Measurements from ENCODE around the gene MYH10. TPM values are rescaled to one million over a fixed set of nuclear protein-coding genes. Genes with fewer than 3 reads are reported as not detected.

Gene MYH10
- total and polyA plus RNA-seq, 2 experiments from 2014 or later: 75.6 to 87.8 TPM

DNA sequence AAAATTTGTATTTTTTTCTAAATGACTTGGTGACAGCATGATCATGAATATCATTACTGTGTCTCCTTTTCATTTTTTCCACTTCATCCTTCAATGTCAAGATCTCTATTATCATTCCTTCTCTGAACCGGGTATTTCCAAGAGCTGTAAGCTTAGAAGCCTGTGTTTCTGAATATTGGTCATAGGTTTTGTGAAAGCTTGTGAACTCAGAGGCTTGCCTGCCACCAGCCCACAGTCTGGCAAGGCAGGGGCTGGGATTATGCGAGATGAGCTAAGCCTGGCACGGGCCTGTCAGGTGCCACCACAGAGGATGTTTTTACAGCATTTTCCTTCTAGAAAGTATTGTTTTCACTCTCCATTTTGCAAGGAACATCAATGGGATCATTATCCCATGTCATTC, 92.8 kb downstream of the MYH10 start:
- TF ChIP-seq EZH2phosphoT487 (IDR thresholded peaks at IDR 0.05; ENCODE audit: low read depth, severe bottlenecking, unreplicated experiment) (no peak), EZH2 (IDR thresholded peaks at IDR 0.05; ENCODE audit: borderline replicate concordance) (no peak)
- TF ChIP-seq, protein P1, sequence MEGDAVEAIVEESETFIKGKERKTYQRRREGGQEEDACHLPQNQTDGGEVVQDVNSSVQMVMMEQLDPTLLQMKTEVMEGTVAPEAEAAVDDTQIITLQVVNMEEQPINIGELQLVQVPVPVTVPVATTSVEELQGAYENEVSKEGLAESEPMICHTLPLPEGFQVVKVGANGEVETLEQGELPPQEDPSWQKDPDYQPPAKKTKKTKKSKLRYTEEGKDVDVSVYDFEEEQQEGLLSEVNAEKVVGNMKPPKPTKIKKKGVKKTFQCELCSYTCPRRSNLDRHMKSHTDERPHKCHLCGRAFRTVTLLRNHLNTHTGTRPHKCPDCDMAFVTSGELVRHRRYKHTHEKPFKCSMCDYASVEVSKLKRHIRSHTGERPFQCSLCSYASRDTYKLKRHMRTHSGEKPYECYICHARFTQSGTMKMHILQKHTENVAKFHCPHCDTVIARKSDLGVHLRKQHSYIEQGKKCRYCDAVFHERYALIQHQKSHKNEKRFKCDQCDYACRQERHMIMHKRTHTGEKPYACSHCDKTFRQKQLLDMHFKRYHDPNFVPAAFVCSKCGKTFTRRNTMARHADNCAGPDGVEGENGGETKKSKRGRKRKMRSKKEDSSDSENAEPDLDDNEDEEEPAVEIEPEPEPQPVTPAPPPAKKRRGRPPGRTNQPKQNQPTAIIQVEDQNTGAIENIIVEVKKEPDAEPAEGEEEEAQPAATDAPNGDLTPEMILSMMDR (IDR thresholded peaks at IDR 0.05; ENCODE audit: poor library complexity): no peak
- Histone ChIP-seq H3K4me1 (ENCODE audit: insufficient read depth) (peaks cover 7% of the 10 kb centered on the region), H2AFZ (no peak overlapping the region), H3K9me2 (replicated peaks; ENCODE audit: insufficient read depth) (no peaks in the 10 kb centered on the region), H3K27me3 (no peaks in the 10 kb centered on the region), H3K4me3 (no peak overlapping the region), H3K36me3 (replicated peaks; ENCODE audit: insufficient read depth, low read depth) (no peaks in the 10 kb centered on the region), H4K20me1 (ENCODE audit: insufficient read depth, poor library complexity, severe bottlenecking) (no peaks in the 10 kb centered on the region), H3K9me3 (ENCODE audit: low read depth) (no peaks in the 10 kb centered on the region), H3K4me2 (no peak overlapping the region), H3K79me2 (no peaks in the 10 kb centered on the region), H3K27ac (no peak overlapping the region)
- DNase-seq (ENCODE audit: low spot score): no peak
- 75% methylated on average over 3 of the region's 3 CpGs for WGBS (ENCODE audit: low lambda C conversion rate, missing lambda C conversion rate)

DNA sequence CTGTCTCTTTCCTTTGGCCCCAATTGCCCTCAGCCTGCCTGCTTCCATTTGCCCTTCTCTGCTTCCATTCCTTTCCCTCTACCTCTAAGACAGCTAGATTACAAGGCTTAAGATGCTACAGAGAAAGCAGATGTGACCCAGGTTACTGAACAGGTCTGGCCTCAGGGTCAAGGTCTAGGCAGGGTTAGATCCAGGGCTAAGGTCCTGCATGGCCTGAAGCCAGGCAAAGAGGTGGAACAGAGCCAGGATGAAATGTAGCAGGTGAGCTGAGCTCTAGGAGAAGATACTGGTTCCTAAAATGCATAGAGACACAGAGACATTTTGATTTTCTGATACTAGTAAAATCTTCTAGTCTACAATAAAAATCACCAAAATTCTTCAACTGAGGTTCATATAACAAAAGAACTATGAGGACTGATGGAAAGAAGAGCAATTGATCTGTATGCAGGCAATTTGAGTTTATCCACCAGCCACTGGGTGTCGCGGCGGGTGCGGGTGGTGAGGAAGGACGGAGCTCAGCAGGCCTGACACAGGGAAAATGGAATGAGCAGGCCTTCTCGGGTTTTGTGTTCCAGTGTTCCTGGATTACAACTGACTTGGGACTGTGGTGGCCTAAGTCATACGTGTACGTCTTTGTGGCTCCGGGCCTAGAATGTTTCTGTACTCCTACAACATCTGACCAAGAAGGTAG, 95.9 kb downstream of the MYH10 start:
- Histone ChIP-seq H3K4me2 (no peak overlapping the region), H3K9me3 (ENCODE audit: low read depth) (no peaks in the 10 kb centered on the region), H2AFZ (no peak overlapping the region), H4K20me1 (ENCODE audit: insufficient read depth, poor library complexity, severe bottlenecking) (no peaks in the 10 kb centered on the region), H3K79me2 (no peaks in the 10 kb centered on the region), H3K4me3 (no peak overlapping the region), H3K27ac (no peak overlapping the region), H3K4me1 (ENCODE audit: insufficient read depth) (peaks cover 8% of the 10 kb centered on the region), H3K9me2 (replicated peaks; ENCODE audit: insufficient read depth) (no peaks in the 10 kb centered on the region), H3K27me3 (no peaks in the 10 kb centered on the region), H3K36me3 (replicated peaks; ENCODE audit: insufficient read depth, low read depth) (no peaks in the 10 kb centered on the region)
- WGBS (ENCODE audit: low lambda C conversion rate, missing lambda C conversion rate): 95% methylated on average over 9 of the region's 9 CpGs
- no peak for DNase-seq (ENCODE audit: low spot score)
- TF ChIP-seq EZH2phosphoT487 (IDR thresholded peaks at IDR 0.05; ENCODE audit: low read depth, severe bottlenecking, unreplicated experiment): no peak
- no peak for TF ChIP-seq EZH2 (IDR thresholded peaks at IDR 0.05; ENCODE audit: borderline replicate concordance)

DNA sequence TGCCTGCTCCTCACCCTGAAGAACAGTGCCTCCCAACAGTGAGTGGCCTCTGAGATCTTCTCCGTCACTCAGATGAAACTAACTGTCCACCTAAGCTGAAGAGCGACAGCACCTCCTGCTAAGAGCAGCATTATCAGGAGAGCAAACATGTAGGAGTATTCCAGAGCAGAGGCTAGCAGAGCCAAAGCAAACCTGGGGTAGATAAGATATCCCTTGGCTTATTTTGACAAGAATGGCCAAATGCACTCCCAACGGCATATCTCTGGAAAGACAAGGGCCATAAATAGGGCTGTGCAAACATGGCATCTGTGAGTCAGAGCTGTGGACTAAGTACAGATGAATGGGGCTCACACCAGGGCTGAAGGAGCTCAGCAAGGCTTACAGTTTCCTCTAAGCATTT, 98.5 kb downstream of the MYH10 start:
- Histone ChIP-seq H3K4me1 (ENCODE audit: insufficient read depth) (peaks cover 8% of the 10 kb centered on the region), H3K9me2 (replicated peaks; ENCODE audit: insufficient read depth) (no peaks in the 10 kb centered on the region), H3K36me3 (replicated peaks; ENCODE audit: insufficient read depth, low read depth) (no peaks in the 10 kb centered on the region), H4K20me1 (ENCODE audit: insufficient read depth, poor library complexity, severe bottlenecking) (no peaks in the 10 kb centered on the region), H3K27ac (peak overlapping the region; percentile 85), H3K4me3 (no peak overlapping the region), H3K4me2 (peak overlapping the region; percentile 56), H3K27me3 (no peaks in the 10 kb centered on the region), H3K9me3 (ENCODE audit: low read depth) (no peaks in the 10 kb centered on the region), H2AFZ (no peak overlapping the region), H3K79me2 (no peaks in the 10 kb centered on the region)
- peak; percentile 80 for DNase-seq (ENCODE audit: low spot score)
- no peak for TF ChIP-seq EZH2phosphoT487 (IDR thresholded peaks at IDR 0.05; ENCODE audit: low read depth, severe bottlenecking, unreplicated experiment)
- no peak for TF ChIP-seq EZH2 (IDR thresholded peaks at IDR 0.05; ENCODE audit: borderline replicate concordance)
- TF ChIP-seq, protein P1 (IDR thresholded peaks at IDR 0.05; ENCODE audit: poor library complexity): no peak
- 39% methylated on average over 3 of the region's 3 CpGs for WGBS (ENCODE audit: low lambda C conversion rate, missing lambda C conversion rate)

DNA sequence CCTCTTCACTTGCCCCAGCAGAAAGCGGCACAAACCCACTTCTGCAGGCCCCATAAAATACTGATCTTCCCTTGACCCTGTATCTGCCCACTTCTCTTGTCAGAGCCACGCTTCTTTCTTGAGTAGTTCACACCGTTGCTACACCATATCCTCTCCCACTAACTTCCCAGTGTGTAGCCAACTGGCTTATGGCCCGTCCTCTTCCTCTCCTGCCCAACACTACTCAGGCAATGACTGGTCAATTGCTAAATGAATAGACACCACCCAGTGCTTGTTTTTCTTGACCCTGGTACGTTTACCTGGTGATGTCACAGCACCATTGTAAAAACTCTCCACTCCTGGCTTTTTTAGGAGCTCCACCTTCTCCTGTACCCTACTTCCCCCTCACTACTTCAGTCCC, 107.9 kb downstream of the MYH10 start:
- Histone ChIP-seq H2AFZ (no peak overlapping the region), H3K79me2 (no peaks in the 10 kb centered on the region), H4K20me1 (ENCODE audit: insufficient read depth, poor library complexity, severe bottlenecking) (no peaks in the 10 kb centered on the region), H3K27me3 (no peaks in the 10 kb centered on the region), H3K9me2 (replicated peaks; ENCODE audit: insufficient read depth) (no peaks in the 10 kb centered on the region), H3K4me3 (no peak overlapping the region), H3K36me3 (replicated peaks; ENCODE audit: insufficient read depth, low read depth) (peaks cover 3% of the 10 kb centered on the region), H3K27ac (no peak overlapping the region), H3K4me1 (ENCODE audit: insufficient read depth) (peaks cover 6% of the 10 kb centered on the region), H3K4me2 (no peak overlapping the region), H3K9me3 (ENCODE audit: low read depth) (no peaks in the 10 kb centered on the region)
- 96% methylated on average over 5 of the region's 5 CpGs for WGBS (ENCODE audit: low lambda C conversion rate, missing lambda C conversion rate)
- TF ChIP-seq EZH2phosphoT487 (IDR thresholded peaks at IDR 0.05; ENCODE audit: low read depth, severe bottlenecking, unreplicated experiment): no peak
- TF ChIP-seq, protein P1 (IDR thresholded peaks at IDR 0.05; ENCODE audit: poor library complexity): no peak
- TF ChIP-seq EZH2 (IDR thresholded peaks at IDR 0.05; ENCODE audit: borderline replicate concordance): no peak
- no peak for DNase-seq (ENCODE audit: low spot score)
